Erythroblast (primary cell): ENCODE results near the gene LY6G5B.

Experiments
- GATA1 ChIP-seq: IDR thresholded peaks from 2 replicates; pipeline ENCODE4 v1.6.1; 2011; ENCODE audit warnings: low read depth, mild to moderate bottlenecking, control low read depth, low read length, moderate library complexity
- POLR2A ChIP-seq: IDR thresholded peaks from 2 replicates; pipeline ENCODE4 v1.6.1; 2011; ENCODE audit warnings: mild to moderate bottlenecking, low read length

GRCh38 chr6:31642798-31643570, 26.8 kb upstream of the LY6G5B start:
- no peak for TF ChIP-seq POLR2A
- TF ChIP-seq GATA1 = no peak
